Stimulated activated effector memory CD8-positive, alpha-beta T cell treated with anti-CD3 and anti-CD28 coated beads, Interleukin-12 subunit alpha, Interleukin-12 subunit beta, amount 100 ng/mL, for 72 hours (primary cell): ENCODE results near the gene AOC2.

Experiments used
- ATAC-seq: fragments of 150-1000 bp; cut with Tn5 transposase; 2 replicates; pipeline ENCODE4 v1.10.0; 2021
- DNase-seq, 2 donors: peaks; one replicate each; pipeline ENCODE4 v3.0.0; 2021 to 2022; ENCODE audit warnings: low spot score in 2 of 2
- H3K27ac Mint-ChIP-seq: one replicate; pipeline ENCODE4 v1.8.0; 2022; ENCODE audit warnings: mild to moderate bottlenecking, mixed read lengths
- H3K36me3 Mint-ChIP-seq: one replicate; pipeline ENCODE4 v1.8.0; 2022; ENCODE audit warnings: mild to moderate bottlenecking, mixed read lengths
- H3K4me1 Mint-ChIP-seq: one replicate; pipeline ENCODE4 v1.8.0; 2022; ENCODE audit warnings: mixed read lengths
- H3K4me3 Mint-ChIP-seq: one replicate; pipeline ENCODE4 v1.8.0; 2022; ENCODE audit warnings: mild to moderate bottlenecking, mixed read lengths
- H3K9me3 Mint-ChIP-seq: one replicate; pipeline ENCODE4 v1.8.0; 2022; ENCODE audit warnings: mixed read lengths

AOC2 gene, protein sequence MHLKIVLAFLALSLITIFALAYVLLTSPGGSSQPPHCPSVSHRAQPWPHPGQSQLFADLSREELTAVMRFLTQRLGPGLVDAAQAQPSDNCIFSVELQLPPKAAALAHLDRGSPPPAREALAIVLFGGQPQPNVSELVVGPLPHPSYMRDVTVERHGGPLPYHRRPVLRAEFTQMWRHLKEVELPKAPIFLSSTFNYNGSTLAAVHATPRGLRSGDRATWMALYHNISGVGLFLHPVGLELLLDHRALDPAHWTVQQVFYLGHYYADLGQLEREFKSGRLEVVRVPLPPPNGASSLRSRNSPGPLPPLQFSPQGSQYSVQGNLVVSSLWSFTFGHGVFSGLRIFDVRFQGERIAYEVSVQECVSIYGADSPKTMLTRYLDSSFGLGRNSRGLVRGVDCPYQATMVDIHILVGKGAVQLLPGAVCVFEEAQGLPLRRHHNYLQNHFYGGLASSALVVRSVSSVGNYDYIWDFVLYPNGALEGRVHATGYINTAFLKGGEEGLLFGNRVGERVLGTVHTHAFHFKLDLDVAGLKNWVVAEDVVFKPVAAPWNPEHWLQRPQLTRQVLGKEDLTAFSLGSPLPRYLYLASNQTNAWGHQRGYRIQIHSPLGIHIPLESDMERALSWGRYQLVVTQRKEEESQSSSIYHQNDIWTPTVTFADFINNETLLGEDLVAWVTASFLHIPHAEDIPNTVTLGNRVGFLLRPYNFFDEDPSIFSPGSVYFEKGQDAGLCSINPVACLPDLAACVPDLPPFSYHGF

DNA sequence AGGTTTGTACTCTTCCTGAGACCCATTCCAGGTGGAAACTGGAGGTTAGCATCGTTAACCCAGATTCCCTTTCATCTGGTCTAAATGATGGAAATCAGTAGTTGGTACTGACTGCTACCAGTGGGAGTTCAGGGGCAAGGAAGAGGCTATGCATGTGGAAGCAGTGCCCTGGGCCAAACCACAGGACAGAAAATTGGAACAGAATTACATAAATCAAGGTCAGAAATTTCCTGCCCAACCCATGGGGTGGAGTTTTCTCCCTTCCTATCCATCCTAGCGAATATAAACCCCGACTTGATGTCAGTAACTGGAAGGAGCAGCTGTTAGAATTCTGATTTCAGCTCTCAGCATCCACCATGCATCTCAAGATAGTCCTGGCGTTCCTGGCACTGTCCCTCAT is at the start of gene AOC2:
AOC2 (plus strand) TSS at position 310 of the 400 bp plus-strand sequence; CDS start at position 357, 47 bp downstream.
- Mint-ChIP-seq H3K27ac (peak within 1 kb of the TSS; percentile 72), H3K36me3 (peaks cover 70% of the 10 kb centered on the region), H3K9me3 (no peaks in the 10 kb centered on the region), H3K4me3 (no peak within 1 kb of the TSS), H3K4me1 (peaks cover 34% of the 10 kb centered on the region)
- ATAC-seq (no peak), DNase-seq (no peak)

GRCh38 chr17:42795061-42795460 is 49.3 kb upstream of the AOC2 start:
- H3K4me1 Mint-ChIP-seq: peaks cover 42% of the 10 kb centered on the region
- H3K27ac Mint-ChIP-seq: peak overlapping the region; percentile 62
- H3K4me3 Mint-ChIP-seq: no peak overlapping the region
- ATAC-seq (no peak), DNase-seq (no peak)
- H3K36me3 Mint-ChIP-seq: no peaks in the 10 kb centered on the region
- no peaks in the 10 kb centered on the region for H3K9me3 Mint-ChIP-seq

- DNase-seq (no peak), ATAC-seq (no peak)
- Mint-ChIP-seq H3K9me3 (no peaks in the 10 kb centered on the region), H3K27ac (peak overlapping the region; percentile 62), H3K4me1 (peaks cover 42% of the 10 kb centered on the region), H3K36me3 (no peaks in the 10 kb centered on the region), H3K4me3 (no peak overlapping the region)
Observed at GRCh38 chr17:42795465-42795864, 48.9 kb upstream of the AOC2 start.

- DNase-seq (no peak), ATAC-seq (no peak)
- peak overlapping the region; percentile 62 for H3K27ac Mint-ChIP-seq
- H3K36me3 Mint-ChIP-seq: no peaks in the 10 kb centered on the region
- H3K4me3 Mint-ChIP-seq: peak overlapping the region; percentile 28
- peaks cover 42% of the 10 kb centered on the region for H3K4me1 Mint-ChIP-seq
- no peaks in the 10 kb centered on the region for H3K9me3 Mint-ChIP-seq
Observed at GRCh38 chr17:42796066-42796758, 48.2 kb upstream of the AOC2 start.

GRCh38 chr17:42797067-42798007 is 47.0 kb upstream of the AOC2 start:
- Mint-ChIP-seq H3K9me3 (no peaks in the 10 kb centered on the region), H3K4me3 (peak overlapping the region; percentile 96), H3K27ac (peak overlapping the region; percentile 95), H3K36me3 (no peaks in the 10 kb centered on the region), H3K4me1 (peaks cover 42% of the 10 kb centered on the region)
- no peak for DNase-seq
- no peak for ATAC-seq

- DNase-seq (no peak), ATAC-seq (no peak)
- Mint-ChIP-seq H3K36me3 (no peaks in the 10 kb centered on the region), H3K4me1 (peaks cover 42% of the 10 kb centered on the region), H3K4me3 (peak overlapping the region; percentile 96), H3K27ac (peak overlapping the region; percentile 95), H3K9me3 (no peaks in the 10 kb centered on the region)
Observed at GRCh38 chr17:42798011-42798382, 46.4 kb upstream of the AOC2 start.

DNA sequence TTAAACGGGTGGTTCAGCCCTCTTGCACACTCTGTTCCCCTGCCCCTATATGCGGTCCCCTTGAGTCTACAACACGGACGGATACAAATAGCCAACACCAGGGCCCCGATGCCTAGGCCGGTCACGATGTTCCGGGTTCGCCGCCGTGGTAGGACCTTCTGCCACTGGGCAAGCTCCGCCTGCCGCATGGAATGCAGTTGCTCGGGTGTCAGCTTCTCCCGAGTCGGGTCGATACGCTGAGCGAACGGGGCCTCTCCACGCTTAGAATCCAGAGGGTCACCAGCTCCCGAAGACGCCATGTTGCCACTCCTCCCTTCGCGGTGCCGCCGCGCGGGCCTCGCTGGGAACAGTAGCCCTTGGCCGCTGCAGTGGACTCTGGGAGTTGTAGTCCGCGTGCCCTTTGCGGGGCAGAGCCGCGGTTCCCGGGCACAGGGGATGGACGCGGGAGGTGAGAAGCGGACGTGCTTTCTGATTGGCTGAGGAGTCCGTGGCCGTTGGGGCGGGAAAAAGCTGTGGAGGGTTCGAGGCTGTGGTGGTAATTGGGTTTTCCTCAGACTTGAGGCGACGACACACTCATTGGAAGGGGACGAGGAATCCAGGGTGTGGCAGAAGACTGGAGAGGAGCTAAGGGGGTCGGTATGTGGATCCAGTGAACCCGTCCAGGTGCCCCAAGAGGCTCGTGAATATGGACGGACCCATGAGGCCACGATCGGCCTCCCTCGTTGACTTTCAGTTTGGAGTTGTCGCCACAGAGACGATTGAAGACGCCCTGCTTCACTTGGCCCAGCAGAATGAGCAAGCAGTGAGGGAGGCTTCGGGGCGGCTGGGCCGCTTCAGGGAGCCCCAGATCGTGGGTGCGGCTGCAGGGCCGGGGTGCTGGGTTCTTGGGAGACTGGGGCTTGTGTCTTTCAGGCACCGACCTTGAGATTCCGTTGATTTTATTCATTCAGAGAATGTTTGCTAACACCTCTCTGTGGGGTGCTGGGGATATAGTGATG is 45.7 kb upstream of the AOC2 start, which contains the start of the genes CNTD1 and COA3:
CNTD1 (plus strand) TSS at position 479 of the 998 bp plus-strand sequence; CDS start at position 686, 207 bp downstream.
COA3 (minus strand) TSS at position 322 of the 998 bp plus-strand sequence; CDS start at position 299, 23 bp downstream.
- Mint-ChIP-seq H3K36me3 (no peaks in the 10 kb centered on the region), H3K4me1 (peaks cover 42% of the 10 kb centered on the region), H3K4me3 (peak within 1 kb of the TSS; percentile 96), H3K27ac (peak within 1 kb of the TSS; percentile 95), H3K9me3 (no peaks in the 10 kb centered on the region)
- DNase-seq: peak; percentile 70 to 87
- peak; percentile 99 for ATAC-seq

DNA sequence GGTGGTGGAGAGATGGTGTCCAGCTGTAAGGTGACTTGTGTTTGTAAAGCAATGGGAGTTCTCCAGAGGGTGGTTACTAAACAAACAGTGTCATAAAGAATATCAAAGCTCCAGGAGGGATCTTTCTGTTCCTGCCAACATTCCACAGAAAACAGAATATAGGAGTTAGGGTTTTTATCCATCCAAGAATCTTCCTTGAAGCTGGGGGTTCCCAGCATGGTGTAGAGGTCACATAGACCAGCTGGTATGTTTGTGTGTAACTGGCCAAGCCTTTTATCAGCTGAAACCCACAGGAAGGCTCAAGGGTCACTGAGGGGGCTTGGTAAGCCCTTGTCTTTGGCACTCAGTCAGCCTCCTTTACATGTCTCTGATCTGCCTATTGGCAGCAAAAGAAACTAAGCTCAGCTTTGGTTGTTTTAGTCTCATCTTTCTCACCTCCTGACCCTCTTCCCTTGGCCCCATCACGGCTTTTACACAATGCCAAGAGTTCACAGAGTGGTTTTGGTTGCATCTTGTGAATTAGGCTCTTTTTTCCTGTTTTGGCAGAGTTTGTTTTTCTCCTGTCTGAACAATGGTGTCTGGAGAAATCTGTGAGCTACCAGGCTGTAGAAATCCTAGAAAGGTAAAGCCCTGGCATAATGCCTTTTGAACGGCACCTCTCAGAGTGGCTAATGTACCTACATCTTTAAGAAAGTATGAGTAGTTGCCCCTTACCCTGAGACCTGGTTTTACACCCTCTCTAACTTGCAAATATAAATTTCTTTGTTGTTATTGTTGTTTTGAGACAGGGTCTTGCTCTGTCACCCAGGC is 41.1 kb upstream of the AOC2 start:
- peaks cover under 1% of the 10 kb centered on the region for H3K36me3 Mint-ChIP-seq
- no peaks in the 10 kb centered on the region for H3K9me3 Mint-ChIP-seq
- H3K27ac Mint-ChIP-seq: peak overlapping the region; percentile 48
- no peak for DNase-seq
- H3K4me1 Mint-ChIP-seq: peaks cover 8% of the 10 kb centered on the region
- no peak overlapping the region for H3K4me3 Mint-ChIP-seq
- ATAC-seq: no peak

- ATAC-seq: no peak
- H3K4me1 Mint-ChIP-seq: no peaks in the 10 kb centered on the region
- no peak overlapping the region for H3K4me3 Mint-ChIP-seq
- H3K27ac Mint-ChIP-seq: no peak overlapping the region
- no peak for DNase-seq
- H3K36me3 Mint-ChIP-seq: peaks cover 17% of the 10 kb centered on the region
- no peaks in the 10 kb centered on the region for H3K9me3 Mint-ChIP-seq
Observed at GRCh38 chr17:42804918-42805367, 39.4 kb upstream of the AOC2 start.

- ATAC-seq (no peak), DNase-seq (no peak)
- no peaks in the 10 kb centered on the region for H3K4me1 Mint-ChIP-seq
- H3K9me3 Mint-ChIP-seq: no peaks in the 10 kb centered on the region
- H3K27ac Mint-ChIP-seq: peak overlapping the region; percentile 29
- no peak overlapping the region for H3K4me3 Mint-ChIP-seq
- peaks cover 30% of the 10 kb centered on the region for H3K36me3 Mint-ChIP-seq
Observed at GRCh38 chr17:42806249-42806648, 38.1 kb upstream of the AOC2 start.

GRCh38 chr17:42809250-42809649 is 35.1 kb upstream of the AOC2 start:
- DNase-seq (no peak), ATAC-seq (no peak)
- Mint-ChIP-seq H3K36me3 (peaks cover 60% of the 10 kb centered on the region), H3K4me1 (no peaks in the 10 kb centered on the region), H3K27ac (no peak overlapping the region), H3K9me3 (no peaks in the 10 kb centered on the region), H3K4me3 (no peak overlapping the region)

- Mint-ChIP-seq H3K4me3 (no peak overlapping the region), H3K36me3 (peaks cover 100% of the 10 kb centered on the region), H3K27ac (no peak overlapping the region), H3K9me3 (no peaks in the 10 kb centered on the region), H3K4me1 (peaks cover 6% of the 10 kb centered on the region)
- ATAC-seq (no peak), DNase-seq (no peak)
Observed at GRCh38 chr17:42814633-42815399, 29.6 kb upstream of the AOC2 start.
